Right lobe of liver (tissue), 6 donors: ENCODE results near the gene KCTD21. TPM values are rescaled to one million over a fixed set of nuclear protein-coding genes. Genes with fewer than 3 reads are reported as not detected.
A peak's percentile ranks its signal among the peaks of the same experiment; 100 is the strongest.

Experiments
- ATAC-seq, 4 donors: fragments of 200-7000 bp; cut with Tn5 transposase; one replicate each; pipeline ENCODE4 v1.9.1; 2020; ENCODE audit warnings: mild to moderate bottlenecking in 4 of 4, moderate library complexity in 4 of 4
- DNase-seq, 3 donors: peaks; one replicate each; pipeline ENCODE4 v3.0.0-alpha.2; 2020
- H3K27ac ChIP-seq, 3 donors: fragments of 200-600 bp; one replicate each; pipeline ENCODE4 v1.8.0; 2022
- H3K27me3 ChIP-seq, 2 donors: fragments of 200-600 bp; one replicate each; pipeline ENCODE4 v1.8.0; 2022
- H3K36me3 ChIP-seq, 4 donors: fragments of 200-600 bp; sonication (generic) in 1 of 4; one replicate each; pipeline versions ENCODE4 v1.5.1 to v1.8.0; 2017 to 2022; ENCODE audit warnings: control low read depth in 1 of 4
- H3K4me1 ChIP-seq, 4 donors: fragments of 200-600 bp; sonication (generic) in 1 of 4; one replicate each; pipeline versions ENCODE4 v1.5.1 to v1.8.0; 2017 to 2022; ENCODE audit warnings: control low read depth in 1 of 4
- H3K4me3 ChIP-seq, 3 donors: fragments of 200-600 bp; one replicate each; pipeline ENCODE4 v1.8.0; 2022
- H3K9me3 ChIP-seq, 4 donors: fragments of 200-600 bp; sonication (generic) in 1 of 4; one replicate each; pipeline versions ENCODE4 v1.5.1 to v1.8.0; 2017 to 2022; ENCODE audit warnings: control low read depth in 1 of 4
- POLR2A ChIP-seq: fragments of 450-650 bp; IDR thresholded peaks from one replicate; pipeline ENCODE4 v1.6.1; 2017; ENCODE audit warnings: antibody characterized with exemption, mild to moderate bottlenecking
- WGBS: methylation state at CpG from one replicate; pipeline ENCODE4 v1.1.6; 2018; ENCODE audit warnings: low coverage, low lambda C conversion rate; ENCODE audit not compliant: insufficient coverage; ENCODE audit errors: missing lambda C conversion rate; 5-methylcytosine and 5-hydroxymethylcytosine counted together
- intact Hi-C, 2 donors: fragments of 100-400 bp; cut with DNase I; formaldehyde crosslinking; loops; one replicate each; pipeline versions ENCODE4 v1.11.2 to v1.14.1; 2022
- total RNA-seq, 6 experiments: library from RNA; depleted of rRNA in 2 of 6; stranded (reverse); fragments of >200 nt in 2 of 6; fragmentation: NEBNext Ultra II Directional in 3 of 6; extraction: Animal tissue kit (Norgen Biotek cat#: 25700) in 3 of 6; gene quantifications; one replicate each; pipeline versions ENCODE4 v1.1.0 to v1.2.4, GENCODE V29; 2016 to 2023
- TF ChIP-seq, protein P1 (sequence below), 4 donors: fragments of 200-600 bp in 3 of 4; fragments of 450-650 bp in 1 of 4; IDR thresholded peaks; one replicate each; pipeline versions ENCODE4 v1.5.1 to v1.8.0; 2016 to 2022; ENCODE audit warnings: antibody characterized with exemption in 4 of 4, mild to moderate bottlenecking in 2 of 4
- donor health status: DM: no; HTN: yes; CAD: no.
- donor health status: DM: no; HTN: no; CAD: no.
- donor health status: DM: no; HTN: no; CAD: no.
- donor health status: DM: no; HTN: yes; CAD: no.
- donor health status: DM: no; HTN: yes; CAD: no.

KCTD21 gene
- total RNA-seq, 6 experiments from 2014 or later: 9.6 to 15.6 (median 11.9) TPM

DNA sequence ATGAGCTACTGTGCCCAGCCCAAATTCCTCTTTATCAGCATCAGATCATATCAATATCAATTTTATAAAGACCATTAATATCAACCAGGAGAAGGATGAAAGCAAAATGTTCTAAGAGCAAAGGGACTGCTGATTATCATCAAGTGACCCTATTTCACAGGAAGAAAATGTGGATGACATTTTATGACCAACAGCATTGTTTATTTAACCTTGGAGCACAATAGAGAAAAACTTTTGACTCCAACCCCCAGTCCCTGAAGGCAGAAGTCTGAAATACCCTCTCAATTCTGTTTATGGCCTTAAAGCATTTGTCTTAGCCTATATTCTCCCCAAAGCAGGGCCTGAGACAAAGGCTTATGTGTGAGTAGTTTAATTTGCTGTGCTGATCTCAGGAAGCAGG lies 37.7 kb downstream of the KCTD21 start:
- TF ChIP-seq, protein P1, sequence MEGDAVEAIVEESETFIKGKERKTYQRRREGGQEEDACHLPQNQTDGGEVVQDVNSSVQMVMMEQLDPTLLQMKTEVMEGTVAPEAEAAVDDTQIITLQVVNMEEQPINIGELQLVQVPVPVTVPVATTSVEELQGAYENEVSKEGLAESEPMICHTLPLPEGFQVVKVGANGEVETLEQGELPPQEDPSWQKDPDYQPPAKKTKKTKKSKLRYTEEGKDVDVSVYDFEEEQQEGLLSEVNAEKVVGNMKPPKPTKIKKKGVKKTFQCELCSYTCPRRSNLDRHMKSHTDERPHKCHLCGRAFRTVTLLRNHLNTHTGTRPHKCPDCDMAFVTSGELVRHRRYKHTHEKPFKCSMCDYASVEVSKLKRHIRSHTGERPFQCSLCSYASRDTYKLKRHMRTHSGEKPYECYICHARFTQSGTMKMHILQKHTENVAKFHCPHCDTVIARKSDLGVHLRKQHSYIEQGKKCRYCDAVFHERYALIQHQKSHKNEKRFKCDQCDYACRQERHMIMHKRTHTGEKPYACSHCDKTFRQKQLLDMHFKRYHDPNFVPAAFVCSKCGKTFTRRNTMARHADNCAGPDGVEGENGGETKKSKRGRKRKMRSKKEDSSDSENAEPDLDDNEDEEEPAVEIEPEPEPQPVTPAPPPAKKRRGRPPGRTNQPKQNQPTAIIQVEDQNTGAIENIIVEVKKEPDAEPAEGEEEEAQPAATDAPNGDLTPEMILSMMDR (IDR thresholded peaks at IDR 0.05): no peak
- TF ChIP-seq POLR2A: no peak
- ATAC-seq (no peak), DNase-seq (no peak)
- Histone ChIP-seq H3K27me3 (no peaks in the 10 kb centered on the region), H3K4me3 (no peak overlapping the region), H3K36me3 (no peaks in the 10 kb centered on the region), H3K27ac (no peak overlapping the region), H3K9me3 (no peaks in the 10 kb centered on the region), H3K4me1 (peaks cover 0 to 30% (median 14%) of the 10 kb centered on the region in 4 donors)
- intact Hi-C loops: no loop called here

DNA sequence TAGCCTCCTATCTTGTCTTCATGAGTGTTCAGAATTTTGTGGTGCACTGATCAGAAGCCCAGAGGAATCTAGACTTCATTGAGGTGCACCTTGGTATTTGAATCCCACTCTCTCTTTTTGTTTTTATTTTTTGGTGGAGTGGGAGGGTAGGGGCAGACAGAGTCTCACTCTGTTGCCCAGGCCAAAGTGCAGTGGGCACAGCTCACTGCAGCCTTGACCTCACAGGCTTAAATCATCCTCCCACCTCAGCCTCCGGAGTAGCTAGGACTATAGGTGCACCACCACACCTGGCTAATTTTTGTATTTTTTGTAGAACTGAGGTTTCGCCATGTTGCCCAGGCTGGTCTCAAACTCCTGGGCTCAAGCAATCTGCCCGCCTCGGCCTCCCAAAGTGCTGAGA lies 38.1 kb downstream of the KCTD21 start:
- H3K4me1 ChIP-seq: peaks cover 0 to 26% (median 12%) of the 10 kb centered on the region in 4 donors
- H3K9me3 ChIP-seq: no peaks in the 10 kb centered on the region
- H3K36me3 ChIP-seq: no peaks in the 10 kb centered on the region
- TF ChIP-seq POLR2A: no peak
- TF ChIP-seq, protein P1 (IDR thresholded peaks at IDR 0.05): no peak
- DNase-seq (no peak), ATAC-seq (peak in 3 of 4 donors; percentile 10 to 34 (median 22))
- H3K27me3 ChIP-seq: no peaks in the 10 kb centered on the region
- 71% methylated on average over 4 of the region's 4 CpGs for WGBS
- no peak overlapping the region for H3K4me3 ChIP-seq
- intact Hi-C loops: no loop called here
- H3K27ac ChIP-seq: peak overlapping the region in 1 of 3 donors; percentile 43

DNA sequence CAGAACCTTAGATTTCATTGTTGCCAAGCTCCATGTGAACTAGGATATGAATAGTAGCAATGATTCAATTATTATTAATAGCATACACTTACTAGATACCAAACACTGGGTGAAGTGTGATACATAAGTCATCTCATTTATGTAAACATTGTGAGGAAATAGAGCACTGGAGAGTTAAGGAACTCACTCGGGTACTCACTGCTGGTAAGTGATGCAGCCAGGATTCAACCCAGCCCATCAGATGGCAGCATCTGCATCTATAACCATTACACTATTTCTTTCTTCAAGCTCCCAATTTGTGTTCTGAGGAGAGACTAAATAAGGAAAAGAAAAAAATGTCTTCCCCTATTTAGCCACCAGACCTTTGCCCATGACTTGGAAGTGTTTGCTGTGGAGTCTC lies 38.8 kb downstream of the KCTD21 start:
- Histone ChIP-seq H3K36me3 (no peaks in the 10 kb centered on the region), H3K4me1 (peaks cover 0 to 19% (median 9%) of the 10 kb centered on the region in 4 donors), H3K4me3 (no peak overlapping the region), H3K27me3 (no peaks in the 10 kb centered on the region), H3K27ac (no peak overlapping the region), H3K9me3 (no peaks in the 10 kb centered on the region)
- ATAC-seq (peak; percentile 68 to 91 (median 86)), DNase-seq (no peak)
- intact Hi-C loops: no loop called here
- no peak for TF ChIP-seq POLR2A
- TF ChIP-seq, protein P1 (IDR thresholded peaks at IDR 0.05): peak; percentile 40 to 48 (median 43)
- 0% methylated on average over 1 of the region's 1 CpG for WGBS

DNA sequence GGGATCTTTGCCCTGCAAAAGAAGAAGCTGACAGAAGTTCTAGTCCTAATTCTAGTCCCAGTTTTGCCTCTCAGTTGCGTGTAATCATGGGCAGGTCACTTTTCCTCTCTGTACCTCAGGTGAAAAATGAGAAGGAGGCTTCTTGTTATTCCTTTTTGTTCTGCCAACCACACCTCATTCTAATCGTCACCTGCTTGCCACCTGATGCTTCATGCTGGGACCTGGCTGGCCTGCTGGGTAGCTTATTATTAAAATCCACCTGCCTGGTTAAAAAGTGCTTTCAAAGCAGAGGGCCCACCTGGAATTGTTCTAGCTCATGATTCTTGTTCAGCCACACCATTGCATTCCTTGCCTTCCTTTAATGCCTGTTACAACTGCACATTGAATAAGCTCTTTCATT lies 40.6 kb downstream of the KCTD21 start:
- ATAC-seq: no peak
- intact Hi-C loops: no loop called here
- WGBS: 79% methylated on average over 2 of the region's 2 CpGs

More for the DNA sequence above, 40.6 kb downstream of the KCTD21 start:
- no peak overlapping the region for H3K4me3 ChIP-seq
- no peaks in the 10 kb centered on the region for H3K36me3 ChIP-seq
- H3K4me1 ChIP-seq: peaks cover 0 to 12% (median 5%) of the 10 kb centered on the region in 4 donors
- H3K9me3 ChIP-seq: no peaks in the 10 kb centered on the region
- no peaks in the 10 kb centered on the region for H3K27me3 ChIP-seq
- no peak for DNase-seq
- TF ChIP-seq POLR2A: no peak
- TF ChIP-seq, protein P1 (IDR thresholded peaks at IDR 0.05): no peak
- no peak overlapping the region for H3K27ac ChIP-seq
